D721Med (cell line): Measurements from ENCODE around the gene PITPNM1.
"Not testable (repeated sequence)": the region's sequence is repeated elsewhere in the genome, so short reads cannot be mapped to it uniquely, and the experiment has no call there.

ENCODE experiments used
- DNase-seq: peaks from one replicate; pipeline ENCODE4 v3.0.0; 2011; ENCODE audit warnings: low spot score; ENCODE audit not compliant: insufficient read length
- FAIRE-seq: peaks from 2 replicates; lab custom pipeline; 2011; peaks lifted over from hg19 to GRCh38; lab: Jason Lieb, UNC
- TF ChIP-seq, protein P1 (sequence below): IDR thresholded peaks from 2 replicates; pipeline ENCODE4 v1.5.1; 2012; ENCODE audit warnings: mild to moderate bottlenecking, control low read depth; ENCODE audit not compliant: insufficient read depth; ENCODE audit errors: missing control alignments

PITPNM1 gene

DNA sequence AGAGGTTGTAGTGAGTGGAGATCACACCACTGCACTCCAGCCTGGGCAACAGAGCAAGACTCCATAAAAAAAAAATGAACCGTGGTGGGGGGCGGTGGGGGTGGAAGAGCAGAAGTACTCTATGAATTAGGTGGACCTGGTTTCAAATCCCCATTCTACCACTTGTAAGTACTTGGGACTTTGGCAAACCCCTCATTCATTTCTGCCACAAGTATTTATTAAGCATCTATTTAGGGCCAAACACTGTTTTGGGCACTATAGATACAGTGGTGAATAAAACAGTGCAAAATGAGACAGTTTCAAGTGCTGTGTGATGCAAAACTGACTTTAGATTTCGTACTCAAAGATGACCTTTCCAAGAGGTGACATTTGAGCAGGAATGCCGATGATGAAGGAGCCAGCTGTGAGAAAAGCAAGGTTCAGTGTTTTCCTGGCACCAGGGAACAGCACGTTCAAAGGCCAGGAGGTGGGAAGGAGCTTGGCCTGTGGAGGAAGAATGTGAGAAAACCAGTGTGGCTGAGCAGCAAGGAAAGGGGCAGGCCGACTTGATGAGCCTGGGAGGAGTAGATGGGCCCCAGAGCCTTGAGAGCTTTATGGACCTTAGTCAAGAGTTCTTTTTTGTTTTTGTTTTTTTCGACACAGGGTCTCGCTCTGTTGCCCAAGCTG is 34.7 kb downstream of the PITPNM1 start:
- FAIRE-seq = no peak
- TF ChIP-seq, protein P1, sequence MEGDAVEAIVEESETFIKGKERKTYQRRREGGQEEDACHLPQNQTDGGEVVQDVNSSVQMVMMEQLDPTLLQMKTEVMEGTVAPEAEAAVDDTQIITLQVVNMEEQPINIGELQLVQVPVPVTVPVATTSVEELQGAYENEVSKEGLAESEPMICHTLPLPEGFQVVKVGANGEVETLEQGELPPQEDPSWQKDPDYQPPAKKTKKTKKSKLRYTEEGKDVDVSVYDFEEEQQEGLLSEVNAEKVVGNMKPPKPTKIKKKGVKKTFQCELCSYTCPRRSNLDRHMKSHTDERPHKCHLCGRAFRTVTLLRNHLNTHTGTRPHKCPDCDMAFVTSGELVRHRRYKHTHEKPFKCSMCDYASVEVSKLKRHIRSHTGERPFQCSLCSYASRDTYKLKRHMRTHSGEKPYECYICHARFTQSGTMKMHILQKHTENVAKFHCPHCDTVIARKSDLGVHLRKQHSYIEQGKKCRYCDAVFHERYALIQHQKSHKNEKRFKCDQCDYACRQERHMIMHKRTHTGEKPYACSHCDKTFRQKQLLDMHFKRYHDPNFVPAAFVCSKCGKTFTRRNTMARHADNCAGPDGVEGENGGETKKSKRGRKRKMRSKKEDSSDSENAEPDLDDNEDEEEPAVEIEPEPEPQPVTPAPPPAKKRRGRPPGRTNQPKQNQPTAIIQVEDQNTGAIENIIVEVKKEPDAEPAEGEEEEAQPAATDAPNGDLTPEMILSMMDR = no peak
- DNase-seq = no peak

DNA sequence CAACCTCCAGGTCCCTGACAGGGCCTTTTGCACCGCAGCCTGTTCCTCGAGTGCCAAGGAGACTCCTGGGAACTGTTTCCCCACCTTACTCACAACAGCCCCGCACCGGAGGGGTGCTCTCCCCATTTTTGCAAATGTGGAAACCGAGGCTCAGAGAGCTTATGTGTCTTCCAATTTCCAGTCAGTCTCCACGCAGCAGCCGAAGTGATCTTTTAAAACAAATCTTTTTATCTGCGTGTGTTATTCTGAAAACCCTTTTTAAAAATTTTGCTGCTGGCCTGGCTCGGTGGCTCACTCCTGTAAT is 35.7 kb downstream of the PITPNM1 start:
- DNase-seq (no peak), FAIRE-seq (no peak)
- TF ChIP-seq, protein P1 = no peak

DNA sequence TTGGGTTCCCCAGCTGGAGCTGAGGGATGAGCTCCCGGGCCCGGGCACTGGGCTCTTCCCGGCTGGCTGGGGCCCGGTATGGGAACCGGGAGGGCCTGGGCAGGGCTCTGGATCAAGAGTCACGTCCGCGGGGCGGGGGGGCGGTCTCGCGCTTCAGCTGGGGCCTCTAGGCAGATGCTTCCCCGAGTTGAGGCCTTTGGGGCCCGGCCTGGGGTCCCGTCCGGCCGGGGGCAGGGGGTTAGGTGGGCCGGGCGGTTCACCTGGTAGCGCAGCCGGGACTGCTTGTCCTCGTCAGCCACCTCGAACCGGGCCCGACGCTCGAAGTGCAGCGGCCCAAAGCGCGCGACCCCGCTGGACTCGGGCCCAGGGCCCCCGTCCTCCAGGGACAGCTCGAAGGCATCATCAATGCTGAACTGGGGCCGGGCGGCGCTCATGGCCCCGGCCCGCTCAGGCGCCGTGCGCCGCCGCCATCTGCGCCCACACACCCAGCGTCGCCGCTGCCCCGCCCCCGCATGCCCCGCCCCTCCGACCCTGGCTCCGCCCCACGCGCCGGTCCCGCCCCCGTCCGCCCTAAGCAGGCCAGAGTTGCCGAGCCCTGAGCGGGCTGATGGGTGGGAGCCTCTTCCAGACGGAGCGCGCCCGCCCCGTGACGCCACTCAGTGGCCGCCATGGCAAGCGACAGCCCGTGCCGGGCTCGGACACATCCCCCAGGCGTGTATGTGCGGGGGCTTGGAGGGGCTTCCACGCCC is 36.2 kb downstream of the PITPNM1 start, which contains the start of gene TMEM134:
Gene TMEM134, minus strand, starts transcription at position 493 of the 749 bp plus-strand sequence. Its CDS starts 59 bp downstream, at position 434.
- DNase-seq (peak; percentile 87), FAIRE-seq (no peak)
- TF ChIP-seq, protein P1 = peak; percentile 47

DNA sequence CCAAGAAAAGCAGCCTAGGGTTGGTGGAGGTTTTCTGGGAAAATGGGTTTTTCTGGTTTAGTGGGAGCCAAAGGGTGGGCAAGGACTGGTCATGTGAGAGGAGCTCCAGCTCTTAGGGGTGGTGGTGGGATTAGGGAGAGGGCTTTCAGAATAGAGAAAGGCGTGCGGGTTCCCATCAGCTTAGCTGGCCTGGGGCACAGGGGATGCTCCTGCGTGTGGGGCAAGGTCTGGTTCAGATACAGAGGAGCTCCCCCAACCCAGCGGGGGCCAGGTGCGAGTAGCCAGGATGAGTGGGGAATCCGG is 36.8 kb downstream of the PITPNM1 start:
- FAIRE-seq (no peak), DNase-seq (no peak)
- TF ChIP-seq, protein P1 = no peak

DNA sequence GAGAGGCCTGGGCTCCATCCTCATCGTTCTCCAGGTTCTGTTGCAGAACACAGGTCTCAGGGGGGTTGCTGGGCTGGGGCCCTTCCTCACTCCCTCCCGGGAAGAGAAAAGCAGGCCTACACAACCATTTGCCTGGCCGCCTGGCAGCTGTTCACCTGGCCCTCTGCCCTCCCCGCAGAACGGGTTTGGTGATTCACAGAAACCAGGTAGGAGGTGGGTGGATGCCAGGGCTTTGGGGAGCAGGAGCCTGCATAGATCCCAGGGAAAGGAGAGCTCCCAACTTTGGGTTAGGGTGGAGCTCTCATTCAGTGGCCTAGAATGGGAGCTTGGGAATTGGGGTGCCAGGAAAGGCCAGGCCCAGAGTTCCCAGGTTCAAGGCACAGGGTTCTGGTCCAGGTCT is 37.1 kb downstream of the PITPNM1 start:
- TF ChIP-seq, protein P1 = no peak
- FAIRE-seq (no peak), DNase-seq (no peak)

DNA sequence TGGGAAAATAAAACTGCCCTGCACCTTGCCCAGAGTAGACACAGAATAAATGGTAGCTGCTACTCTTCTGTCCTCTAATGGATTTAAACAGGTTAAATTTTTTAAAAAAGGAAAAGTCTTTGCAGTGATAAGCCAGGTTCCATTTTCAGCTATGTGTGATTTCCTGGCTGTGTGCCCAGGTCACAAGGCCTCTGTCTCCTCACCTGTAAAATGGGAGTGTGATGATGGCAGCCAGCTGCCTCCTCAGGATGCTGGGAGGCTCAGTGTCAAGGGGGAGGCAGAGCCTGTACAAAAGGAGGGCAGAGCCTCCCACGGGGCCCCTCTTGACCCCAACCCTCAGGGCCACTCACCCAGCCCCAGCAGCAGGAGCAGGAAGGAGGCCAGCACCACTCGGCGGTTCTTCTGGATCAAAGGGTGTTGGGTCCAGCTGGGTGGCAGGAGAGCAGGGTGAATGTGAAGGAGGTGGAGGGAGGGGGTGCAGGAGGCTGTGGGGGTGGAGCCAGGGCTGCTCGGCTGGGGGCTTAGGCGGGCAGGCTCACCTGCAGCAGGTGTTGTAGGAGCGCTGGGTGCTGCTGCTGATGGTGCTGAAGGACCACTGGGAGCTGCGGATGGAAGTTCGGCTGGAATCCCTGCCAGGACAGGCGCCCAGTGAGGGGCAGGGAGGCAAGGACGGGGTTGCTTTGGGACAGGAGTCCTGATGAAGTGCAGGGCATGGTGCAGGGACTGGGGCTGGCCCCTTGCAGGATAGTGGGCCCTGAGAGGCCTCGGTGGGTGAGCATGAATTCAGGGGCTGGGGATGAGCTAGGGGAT is 38.0 kb downstream of the PITPNM1 start:
- TF ChIP-seq, protein P1 = no peak
- no peak for FAIRE-seq
- DNase-seq = no peak

DNA sequence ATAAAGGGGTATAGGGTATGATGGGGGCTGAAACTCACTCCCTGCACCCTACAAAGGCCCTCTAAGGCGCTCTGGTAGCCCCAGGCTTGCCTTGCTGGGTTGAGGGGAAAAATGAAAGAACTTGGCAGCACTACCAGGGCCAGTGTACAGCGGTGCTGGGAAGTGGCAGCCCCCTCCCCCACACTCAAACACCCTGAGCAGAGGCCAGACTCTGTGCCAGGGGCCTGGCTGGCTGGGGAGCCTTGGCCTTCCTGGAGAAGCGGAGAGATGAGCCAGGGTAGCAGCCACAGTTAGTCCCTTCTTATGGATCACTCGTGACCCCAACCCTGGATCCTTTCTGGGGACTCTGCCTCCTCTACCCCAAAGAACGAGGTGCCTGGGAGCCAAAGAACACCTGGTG is 38.8 kb downstream of the PITPNM1 start:
- no peak for DNase-seq
- TF ChIP-seq, protein P1 = no peak
- no peak for FAIRE-seq

DNA sequence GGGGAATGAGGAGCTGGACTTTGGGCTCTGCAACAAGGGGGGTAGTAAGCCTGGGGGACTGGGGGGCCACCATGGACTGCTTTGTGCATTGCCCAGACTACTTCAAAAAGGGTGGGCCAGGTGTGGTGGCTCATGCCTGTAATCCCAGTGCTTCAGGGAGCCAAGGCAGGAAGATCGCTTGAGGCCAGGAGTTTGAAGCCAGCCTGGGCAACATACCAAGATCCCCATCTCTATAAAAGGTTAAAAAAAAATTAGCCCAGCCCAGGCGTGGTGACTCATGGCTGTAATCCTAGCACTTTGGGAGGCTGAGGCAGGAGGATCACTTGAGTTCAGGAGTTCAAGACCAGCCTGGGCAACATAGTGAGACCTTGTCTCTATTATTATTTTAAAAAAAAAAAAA is 39.6 kb downstream of the PITPNM1 start:
- not testable (repeated sequence) for DNase-seq, FAIRE-seq
